ENCODE measurements around the gene SLC4A1AP.

DNA sequence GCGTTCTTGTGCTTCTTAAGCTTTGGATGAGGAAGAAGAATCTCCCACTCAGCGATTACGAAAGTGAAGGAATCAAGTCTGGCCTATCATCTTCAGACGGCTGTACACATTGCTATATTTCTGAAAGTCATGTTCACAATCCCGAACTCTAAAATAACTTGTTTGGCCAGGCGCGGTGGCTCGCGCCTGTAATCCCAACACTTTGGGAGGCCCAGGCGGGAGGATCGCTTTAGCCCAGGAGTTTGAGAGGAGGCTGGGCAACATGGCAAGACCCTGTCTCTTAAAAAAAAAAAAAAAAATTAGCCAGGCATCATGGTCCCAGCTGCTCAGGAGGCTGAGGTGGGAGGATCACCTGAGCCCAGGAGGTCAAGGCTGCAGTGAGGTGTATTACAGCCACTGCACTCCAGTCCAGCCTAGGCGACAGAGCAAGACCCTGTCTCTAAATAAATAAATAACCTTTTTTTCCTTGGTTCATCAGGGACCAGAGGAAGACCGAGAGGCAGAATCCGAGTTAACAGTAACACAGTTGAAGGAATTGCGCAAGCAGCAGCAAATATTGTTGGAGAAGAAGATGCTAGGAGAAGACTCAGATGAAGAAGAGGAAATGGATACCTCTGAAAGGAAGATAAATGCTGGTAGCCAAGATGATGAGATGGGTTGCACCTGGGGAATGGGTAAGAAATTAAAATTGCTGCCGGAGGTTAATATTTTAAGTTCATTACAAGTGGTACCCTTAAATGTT, 1.1 kb downstream of the SLC4A1AP start:
- TF ChIP-seq, protein P1, sequence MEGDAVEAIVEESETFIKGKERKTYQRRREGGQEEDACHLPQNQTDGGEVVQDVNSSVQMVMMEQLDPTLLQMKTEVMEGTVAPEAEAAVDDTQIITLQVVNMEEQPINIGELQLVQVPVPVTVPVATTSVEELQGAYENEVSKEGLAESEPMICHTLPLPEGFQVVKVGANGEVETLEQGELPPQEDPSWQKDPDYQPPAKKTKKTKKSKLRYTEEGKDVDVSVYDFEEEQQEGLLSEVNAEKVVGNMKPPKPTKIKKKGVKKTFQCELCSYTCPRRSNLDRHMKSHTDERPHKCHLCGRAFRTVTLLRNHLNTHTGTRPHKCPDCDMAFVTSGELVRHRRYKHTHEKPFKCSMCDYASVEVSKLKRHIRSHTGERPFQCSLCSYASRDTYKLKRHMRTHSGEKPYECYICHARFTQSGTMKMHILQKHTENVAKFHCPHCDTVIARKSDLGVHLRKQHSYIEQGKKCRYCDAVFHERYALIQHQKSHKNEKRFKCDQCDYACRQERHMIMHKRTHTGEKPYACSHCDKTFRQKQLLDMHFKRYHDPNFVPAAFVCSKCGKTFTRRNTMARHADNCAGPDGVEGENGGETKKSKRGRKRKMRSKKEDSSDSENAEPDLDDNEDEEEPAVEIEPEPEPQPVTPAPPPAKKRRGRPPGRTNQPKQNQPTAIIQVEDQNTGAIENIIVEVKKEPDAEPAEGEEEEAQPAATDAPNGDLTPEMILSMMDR (IDR thresholded peaks at IDR 0.05) = no peak
- TF ChIP-seq EP300 (IDR thresholded peaks at IDR 0.05) = no peak
- no peak for TF ChIP-seq POLR2A (IDR thresholded peaks at IDR 0.05; ENCODE audit: low read depth)
- no peak for TF ChIP-seq POLR2AphosphoS5 (IDR thresholded peaks at IDR 0.05)

All from esophagus muscularis mucosa (tissue), 4 donors.